ENCODE data around the gene DNM3. TPM values are rescaled to one million over a fixed set of nuclear protein-coding genes. Genes with fewer than 3 reads are reported as not detected.

Gene DNM3
- total RNA-seq, 1 experiment from 2014 or later = 1.2 TPM

GRCh38 chr1:172414331-172414730, 573.0 kb downstream of the DNM3 start:
- intact Hi-C loops (cut with micrococcal nuclease; ENCODE audit: unreplicated experiment) = no loop called here
- no peak for DNase-seq
- H3K27ac Mint-ChIP-seq (ENCODE audit: unreplicated experiment) = no peak overlapping the region

DNA sequence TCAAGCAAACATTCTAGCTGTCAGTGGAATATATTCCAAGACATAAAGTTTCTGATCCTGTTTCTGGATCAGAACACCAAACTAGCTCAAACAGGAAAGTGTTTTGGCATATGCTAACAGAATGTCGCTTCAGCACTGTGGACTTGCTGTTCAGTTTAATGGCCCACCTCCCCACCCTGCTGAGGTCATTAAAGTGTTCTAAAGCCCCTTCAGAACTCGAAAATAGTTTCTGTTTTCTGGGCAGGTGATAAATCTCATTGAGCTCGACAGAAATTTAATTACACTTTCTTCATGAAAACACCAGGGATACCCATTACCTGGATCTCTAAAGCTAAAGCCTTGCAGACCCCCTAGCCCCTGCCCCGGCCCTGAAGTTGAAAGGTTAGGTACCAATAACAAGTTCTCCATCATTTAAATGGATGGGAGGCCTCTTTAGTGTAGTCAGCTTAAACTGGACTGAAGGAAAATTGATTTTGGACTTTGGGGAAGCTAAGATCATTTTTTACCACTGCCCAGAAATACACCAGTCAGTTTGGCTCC, 575.3 kb downstream of the DNM3 start:
- CTCF ChIA-PET = interaction anchor here (1.1 kb wide), 1 partner anchor 17 kb away, joined by 3 read pairs; no protein-coding TSS in a partner anchor
- TF ChIP-seq, protein P1, sequence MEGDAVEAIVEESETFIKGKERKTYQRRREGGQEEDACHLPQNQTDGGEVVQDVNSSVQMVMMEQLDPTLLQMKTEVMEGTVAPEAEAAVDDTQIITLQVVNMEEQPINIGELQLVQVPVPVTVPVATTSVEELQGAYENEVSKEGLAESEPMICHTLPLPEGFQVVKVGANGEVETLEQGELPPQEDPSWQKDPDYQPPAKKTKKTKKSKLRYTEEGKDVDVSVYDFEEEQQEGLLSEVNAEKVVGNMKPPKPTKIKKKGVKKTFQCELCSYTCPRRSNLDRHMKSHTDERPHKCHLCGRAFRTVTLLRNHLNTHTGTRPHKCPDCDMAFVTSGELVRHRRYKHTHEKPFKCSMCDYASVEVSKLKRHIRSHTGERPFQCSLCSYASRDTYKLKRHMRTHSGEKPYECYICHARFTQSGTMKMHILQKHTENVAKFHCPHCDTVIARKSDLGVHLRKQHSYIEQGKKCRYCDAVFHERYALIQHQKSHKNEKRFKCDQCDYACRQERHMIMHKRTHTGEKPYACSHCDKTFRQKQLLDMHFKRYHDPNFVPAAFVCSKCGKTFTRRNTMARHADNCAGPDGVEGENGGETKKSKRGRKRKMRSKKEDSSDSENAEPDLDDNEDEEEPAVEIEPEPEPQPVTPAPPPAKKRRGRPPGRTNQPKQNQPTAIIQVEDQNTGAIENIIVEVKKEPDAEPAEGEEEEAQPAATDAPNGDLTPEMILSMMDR (IDR thresholded peaks at IDR 0.05; ENCODE audit: unreplicated experiment) = no peak
- H3K4me3 Mint-ChIP-seq (ENCODE audit: low read depth, unreplicated experiment) = no peak overlapping the region

More at GRCh38 chr1:172414331-172414730, 573.0 kb downstream of the DNM3 start:
- H3K9me3 Mint-ChIP-seq (ENCODE audit: low read depth, unreplicated experiment) = no peaks in the 10 kb centered on the region
- H3K4me1 Mint-ChIP-seq (ENCODE audit: low read depth, unreplicated experiment) = peaks cover 38% of the 10 kb centered on the region
- CTCF ChIA-PET = interaction anchor here (0.6 to 0.7 kb wide), 2 partner anchors 108 to 360 kb away, joined by 3 to 4 read pairs; no protein-coding TSS in a partner anchor
- BruUV-seq (replicated peaks) = no TSS peak
- no peaks in the 10 kb centered on the region for H3K36me3 Mint-ChIP-seq (ENCODE audit: insufficient read depth, unreplicated experiment)
- no peak overlapping the region for H3K4me3 Mint-ChIP-seq (ENCODE audit: low read depth, unreplicated experiment)
- TF ChIP-seq, protein P1 (IDR thresholded peaks at IDR 0.05; ENCODE audit: unreplicated experiment) = no peak
- H3K27me3 Mint-ChIP-seq (ENCODE audit: unreplicated experiment) = no peaks in the 10 kb centered on the region

GRCh38 chr1:172417557-172417956, 576.3 kb downstream of the DNM3 start:
- CTCF ChIA-PET = interaction anchor here (0.7 to 1.3 kb wide), 4 partner anchors 14 to 411 kb away, joined by 3 to 5 read pairs (median 3); no protein-coding TSS in a partner anchor
- BruUV-seq (replicated peaks) = no TSS peak

More for the DNA sequence above, 575.3 kb downstream of the DNM3 start:
- no peaks in the 10 kb centered on the region for H3K9me3 Mint-ChIP-seq (ENCODE audit: low read depth, unreplicated experiment)
- no peaks in the 10 kb centered on the region for H3K27me3 Mint-ChIP-seq (ENCODE audit: unreplicated experiment)
- H3K36me3 Mint-ChIP-seq (ENCODE audit: insufficient read depth, unreplicated experiment) = no peaks in the 10 kb centered on the region
- no TSS peak for BruUV-seq (replicated peaks)
- no peak for DNase-seq
- intact Hi-C loops (cut with micrococcal nuclease; ENCODE audit: unreplicated experiment) = no loop called here
- peaks cover 38% of the 10 kb centered on the region for H3K4me1 Mint-ChIP-seq (ENCODE audit: low read depth, unreplicated experiment)
- no peak overlapping the region for H3K27ac Mint-ChIP-seq (ENCODE audit: unreplicated experiment)

GRCh38 chr1:172420385-172420784, 579.1 kb downstream of the DNM3 start, which contains the start of gene C1orf105:
C1orf105 (plus strand) TSS chr1:172420685; CDS start chr1:172420886, 201 bp downstream.
- no peaks in the 10 kb centered on the region for H3K36me3 Mint-ChIP-seq (ENCODE audit: insufficient read depth, unreplicated experiment)
- no peak within 1 kb of the TSS for H3K27ac Mint-ChIP-seq (ENCODE audit: unreplicated experiment)
- H3K4me1 Mint-ChIP-seq (ENCODE audit: low read depth, unreplicated experiment) = peaks cover 31% of the 10 kb centered on the region
- BruUV-seq (replicated peaks) = no TSS peak
- no peaks in the 10 kb centered on the region for H3K27me3 Mint-ChIP-seq (ENCODE audit: unreplicated experiment)
- CTCF ChIA-PET = interaction anchor here (1.1 kb wide), 1 partner anchor 418 kb away, joined by 3 read pairs; no protein-coding TSS in a partner anchor
- no peak for DNase-seq
- TF ChIP-seq, protein P1 (IDR thresholded peaks at IDR 0.05; ENCODE audit: unreplicated experiment) = no peak
- no peaks in the 10 kb centered on the region for H3K9me3 Mint-ChIP-seq (ENCODE audit: low read depth, unreplicated experiment)
- no peak within 1 kb of the TSS for H3K4me3 Mint-ChIP-seq (ENCODE audit: low read depth, unreplicated experiment)
- intact Hi-C loops (cut with micrococcal nuclease; ENCODE audit: unreplicated experiment) = no loop called here

More at GRCh38 chr1:172417557-172417956, 576.3 kb downstream of the DNM3 start:
- Mint-ChIP-seq H3K27me3 (ENCODE audit: unreplicated experiment) (no peaks in the 10 kb centered on the region), H3K4me1 (ENCODE audit: low read depth, unreplicated experiment) (peaks cover 38% of the 10 kb centered on the region), H3K4me3 (ENCODE audit: low read depth, unreplicated experiment) (no peak overlapping the region), H3K9me3 (ENCODE audit: low read depth, unreplicated experiment) (no peaks in the 10 kb centered on the region), H3K27ac (ENCODE audit: unreplicated experiment) (no peak overlapping the region), H3K36me3 (ENCODE audit: insufficient read depth, unreplicated experiment) (no peaks in the 10 kb centered on the region)
- intact Hi-C loops (cut with micrococcal nuclease; ENCODE audit: unreplicated experiment) = no loop called here
- no peak for DNase-seq
- TF ChIP-seq, protein P1 (IDR thresholded peaks at IDR 0.05; ENCODE audit: unreplicated experiment) = no peak
